ENCODE measurements around the gene SLX4IP. TPM values are rescaled to one million over a fixed set of nuclear protein-coding genes. Genes with fewer than 3 reads are reported as not detected.
A peak's percentile ranks its signal among the peaks of the same experiment; 100 is the strongest.

SLX4IP gene
- 2.1 and 2.8 TPM in 2 replicates for polyA plus RNA-seq (2011; rRNA removed)
- 5.6 and 8.9 TPM in 2 replicates for polyA minus RNA-seq (2011; rRNA and poly(A)+ RNA removed)

DNA sequence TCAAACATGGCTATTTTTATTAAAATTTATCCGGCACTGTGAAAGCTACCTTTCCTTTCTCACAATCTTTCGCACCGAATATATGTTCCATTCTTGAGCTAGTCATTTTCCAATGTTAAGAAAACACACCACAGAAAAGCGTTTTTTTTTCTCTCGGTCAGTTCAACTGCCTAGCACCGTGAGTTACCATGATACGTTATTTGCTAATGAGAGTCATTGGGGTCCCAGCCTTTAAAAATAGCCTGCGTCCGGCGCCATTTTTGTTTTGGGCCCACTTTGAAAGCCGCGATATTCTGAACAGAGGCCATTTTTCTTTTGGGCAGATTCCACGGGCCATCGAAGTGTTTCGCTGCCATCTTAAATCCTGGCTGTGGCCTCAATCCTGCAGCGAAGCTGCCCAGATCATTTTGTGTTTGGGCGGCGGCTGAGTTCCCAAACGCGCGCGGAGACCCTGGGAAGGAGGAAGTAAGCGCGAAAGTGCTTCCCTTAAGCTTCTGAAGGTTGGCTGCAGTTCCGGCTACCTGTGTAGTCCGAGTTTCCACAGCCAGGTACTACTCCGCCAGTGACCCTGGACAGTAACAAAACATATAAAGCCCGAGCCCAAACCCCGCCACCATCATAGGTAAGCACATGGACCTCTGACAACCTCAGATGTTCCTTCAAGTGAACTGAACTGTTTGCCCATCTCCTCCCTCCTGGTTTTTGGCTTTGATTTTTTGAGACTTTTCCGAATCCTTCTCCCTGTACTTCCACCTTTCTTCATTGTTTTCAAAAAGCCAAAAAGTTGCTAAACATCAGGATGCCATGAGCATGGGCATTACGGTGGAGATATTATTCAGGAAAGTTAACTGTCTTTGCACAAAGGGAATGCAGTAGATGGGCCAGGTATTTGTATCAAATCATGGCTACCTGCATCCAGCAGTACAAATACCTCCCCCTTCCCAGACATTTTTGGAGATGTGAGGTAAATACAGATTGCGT is at the start of gene SLX4IP:
Gene SLX4IP (plus strand): TSS at position 474 of the 981 bp plus-strand sequence. CDS start 22,900 bp downstream, outside the sequence.
- H3K27ac ChIP-seq (ENCODE audit: low read depth, low read length): peak within 1 kb of the TSS; percentile 22
- CTCF ChIA-PET: interaction anchor here (0.8 to 2.1 kb wide), 7 partner anchors 78 to 1109 kb away, joined by 3 to 8 read pairs (median 5); no protein-coding TSS in a partner anchor
- H3K9me3 ChIP-seq (ENCODE audit: control insufficient read depth, insufficient read depth, low read length): no peaks in the 10 kb centered on the region; the same call in 1 of the 2 replicates
- TF ChIP-seq, protein P1, sequence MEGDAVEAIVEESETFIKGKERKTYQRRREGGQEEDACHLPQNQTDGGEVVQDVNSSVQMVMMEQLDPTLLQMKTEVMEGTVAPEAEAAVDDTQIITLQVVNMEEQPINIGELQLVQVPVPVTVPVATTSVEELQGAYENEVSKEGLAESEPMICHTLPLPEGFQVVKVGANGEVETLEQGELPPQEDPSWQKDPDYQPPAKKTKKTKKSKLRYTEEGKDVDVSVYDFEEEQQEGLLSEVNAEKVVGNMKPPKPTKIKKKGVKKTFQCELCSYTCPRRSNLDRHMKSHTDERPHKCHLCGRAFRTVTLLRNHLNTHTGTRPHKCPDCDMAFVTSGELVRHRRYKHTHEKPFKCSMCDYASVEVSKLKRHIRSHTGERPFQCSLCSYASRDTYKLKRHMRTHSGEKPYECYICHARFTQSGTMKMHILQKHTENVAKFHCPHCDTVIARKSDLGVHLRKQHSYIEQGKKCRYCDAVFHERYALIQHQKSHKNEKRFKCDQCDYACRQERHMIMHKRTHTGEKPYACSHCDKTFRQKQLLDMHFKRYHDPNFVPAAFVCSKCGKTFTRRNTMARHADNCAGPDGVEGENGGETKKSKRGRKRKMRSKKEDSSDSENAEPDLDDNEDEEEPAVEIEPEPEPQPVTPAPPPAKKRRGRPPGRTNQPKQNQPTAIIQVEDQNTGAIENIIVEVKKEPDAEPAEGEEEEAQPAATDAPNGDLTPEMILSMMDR (IDR thresholded peaks at IDR 0.05; ENCODE audit: low read depth, low read length): no peak
- H3K27me3 ChIP-seq (ENCODE audit: control insufficient read depth, insufficient read depth, low read length): no peaks in the 10 kb centered on the region
- DNase-seq (ENCODE audit: low read depth, low spot score): peak; percentile 87
- peak within 1 kb of the TSS; percentile 89 for H3K4me3 ChIP-seq (ENCODE audit: low read depth, low read length)
- POLR2A ChIA-PET: interaction anchor here (0.8 to 2.0 kb wide), 7 partner anchors 43 to 782 kb away, joined by 3 to 13 read pairs (median 3); partner anchors contain the start of gene JAG1

DNA sequence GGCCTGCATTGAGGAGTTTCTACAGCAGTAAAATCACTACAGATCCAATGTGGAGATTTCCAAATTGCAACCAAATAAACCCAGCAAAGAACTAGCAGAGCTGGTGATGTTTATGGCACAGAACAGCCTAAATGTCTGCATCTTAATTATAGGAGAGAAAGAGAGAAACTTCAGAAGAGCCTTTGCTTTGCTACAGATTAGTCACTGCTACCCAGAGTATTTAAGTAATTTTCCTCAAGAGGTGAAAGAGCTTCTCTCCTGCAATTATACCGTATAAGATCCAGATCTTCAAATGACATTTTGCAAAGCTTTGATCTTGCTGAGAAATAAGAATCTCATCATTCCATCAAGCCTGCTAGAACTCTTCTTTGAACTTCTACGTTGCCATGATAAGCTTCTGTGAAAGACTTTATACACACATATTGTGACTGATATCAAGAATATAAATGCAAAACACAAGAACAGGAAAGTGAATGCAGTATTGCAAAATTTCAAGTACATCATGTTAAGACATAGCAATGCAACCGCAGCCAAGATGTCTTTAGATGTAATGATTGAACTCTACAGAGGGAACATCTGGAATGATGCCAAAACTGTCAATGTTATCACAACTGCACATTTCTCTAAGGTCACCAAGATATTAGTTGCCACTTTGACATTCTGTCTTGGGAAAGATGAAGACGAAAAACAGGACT is 49.1 kb upstream of the SLX4IP start:
- CTCF ChIA-PET: interaction anchor here (0.7 to 1.7 kb wide), 4 partner anchors 30 to 125 kb away, joined by 3 to 5 read pairs (median 3); no protein-coding TSS in a partner anchor
- DNase-seq (ENCODE audit: low read depth, low spot score): no peak
- H3K27me3 ChIP-seq (ENCODE audit: control insufficient read depth, insufficient read depth, low read length): no peaks in the 10 kb centered on the region
- POLR2A ChIA-PET: no interaction called here
- no peak overlapping the region for H3K27ac ChIP-seq (ENCODE audit: low read depth, low read length)
- H3K4me3 ChIP-seq (ENCODE audit: low read depth, low read length): no peak overlapping the region
- TF ChIP-seq, protein P1 (IDR thresholded peaks at IDR 0.05; ENCODE audit: low read depth, low read length): no peak
- H3K9me3 ChIP-seq (ENCODE audit: control insufficient read depth, insufficient read depth, low read length): no peaks in the 10 kb centered on the region

DNA sequence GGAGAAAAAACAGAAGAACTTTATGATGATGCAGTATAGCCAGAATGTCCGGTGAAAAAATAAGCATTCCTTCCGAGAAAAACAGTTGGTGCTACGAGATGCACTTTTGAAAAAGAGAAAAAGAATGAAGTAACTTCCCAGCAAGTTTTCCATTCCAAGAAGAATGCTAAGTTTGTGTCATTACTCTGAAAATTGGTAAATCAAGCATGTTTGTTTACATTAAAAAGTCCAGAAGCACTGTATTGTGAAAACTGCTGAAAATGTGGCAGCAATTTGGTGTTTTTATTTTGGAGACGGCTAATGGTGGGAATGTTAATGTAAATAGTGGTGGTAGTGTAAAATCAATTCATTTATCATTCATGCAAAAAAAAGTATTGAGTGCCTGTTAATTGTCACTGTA is 47.4 kb upstream of the SLX4IP start:
- POLR2A ChIA-PET: interaction anchor here (0.5 kb wide), 1 partner anchor 33 kb away, joined by 3 read pairs; no protein-coding TSS in a partner anchor
- no peak for DNase-seq (ENCODE audit: low read depth, low spot score)
- Histone ChIP-seq H3K27ac (ENCODE audit: low read depth, low read length) (no peak overlapping the region), H3K9me3 (ENCODE audit: control insufficient read depth, insufficient read depth, low read length) (no peaks in the 10 kb centered on the region), H3K27me3 (ENCODE audit: control insufficient read depth, insufficient read depth, low read length) (no peaks in the 10 kb centered on the region), H3K4me3 (ENCODE audit: low read depth, low read length) (no peak overlapping the region)
- TF ChIP-seq, protein P1 (IDR thresholded peaks at IDR 0.05; ENCODE audit: low read depth, low read length): no peak
- CTCF ChIA-PET: interaction anchor here (1.0 kb wide), 1 partner anchor 410 kb away, joined by 3 read pairs; no protein-coding TSS in a partner anchor

DNA sequence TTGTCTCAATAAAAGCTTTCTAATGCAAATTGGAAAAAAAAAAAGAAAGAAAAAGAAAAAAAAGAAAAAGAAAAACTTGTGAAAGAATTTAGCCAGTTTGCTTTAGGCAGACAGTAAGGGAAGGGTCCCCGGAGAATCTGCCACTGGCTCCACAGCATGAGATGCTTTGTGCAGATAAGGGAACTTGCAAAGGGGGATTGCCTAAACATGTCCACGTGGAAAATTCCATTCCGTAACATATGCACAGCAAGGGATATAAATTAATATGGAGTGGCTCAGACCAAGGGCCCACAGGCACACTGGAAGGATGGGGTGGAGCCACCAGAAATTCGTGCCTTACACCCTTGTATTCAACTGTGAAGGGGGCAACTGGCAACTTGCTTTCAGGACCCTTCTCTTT is 46.5 kb upstream of the SLX4IP start:
- TF ChIP-seq, protein P1 (IDR thresholded peaks at IDR 0.05; ENCODE audit: low read depth, low read length): no peak
- H3K27ac ChIP-seq (ENCODE audit: low read depth, low read length): no peak overlapping the region
- POLR2A ChIA-PET: no interaction called here
- CTCF ChIA-PET: interaction anchor here (1.0 kb wide), 1 partner anchor 410 kb away, joined by 3 read pairs; no protein-coding TSS in a partner anchor
- DNase-seq (ENCODE audit: low read depth, low spot score): no peak
- H3K4me3 ChIP-seq (ENCODE audit: low read depth, low read length): no peak overlapping the region
- H3K9me3 ChIP-seq (ENCODE audit: control insufficient read depth, insufficient read depth, low read length): no peaks in the 10 kb centered on the region
- H3K27me3 ChIP-seq (ENCODE audit: control insufficient read depth, insufficient read depth, low read length): no peaks in the 10 kb centered on the region
